ENCODE results near the gene LDB2. TPM values are rescaled to one million over a fixed set of nuclear protein-coding genes. Genes with fewer than 3 reads are reported as not detected.

LDB2 gene
- polyA plus RNA-seq, 3 donors: not detected

- no peak for TF ChIP-seq CTCF (IDR thresholded peaks at IDR 0.05)
- peaks cover 11 to 17% of the 10 kb centered on the region in 2 donors for H3K9me3 ChIP-seq (replicated peaks in 1 of 2; ENCODE audit: control insufficient read depth in 1 of 2, insufficient read depth in 1 of 2, low read length in 2 of 2)
- Mint-ChIP-seq H3K36me3 (no peaks in the 10 kb centered on the region), H3K27me3 (ENCODE audit: low read depth in 3 of 3) (peaks cover 0 to 5% (median 2%) of the 10 kb centered on the region in 3 donors), H3K4me3 (no peak overlapping the region), H3K9me3 (peaks cover 4 to 18% (median 11%) of the 10 kb centered on the region in 7 donors), H3K4me1 (no peaks in the 10 kb centered on the region), H3K27ac (no peak overlapping the region)
- H3K36me3 ChIP-seq (replicated peaks in 1 of 2; ENCODE audit: control insufficient read depth in 1 of 2, insufficient read depth in 2 of 2, low read length in 2 of 2): no peaks in the 10 kb centered on the region
- H3K27me3 ChIP-seq (ENCODE audit: control insufficient read depth in 2 of 2, insufficient read depth in 2 of 2, low read length in 2 of 2): no peaks in the 10 kb centered on the region
- H3K4me2 ChIP-seq (replicated peaks; ENCODE audit: extremely low read depth, low read length, poor library complexity, severe bottlenecking): no peak overlapping the region
- H3K4me3 ChIP-seq (replicated peaks in 1 of 3; ENCODE audit: low read depth in 2 of 3, low read length in 3 of 3): no peak overlapping the region
- no peak overlapping the region for H2AFZ ChIP-seq (ENCODE audit: insufficient read depth, low read depth, low read length, poor library complexity, severe bottlenecking)
- no CpG with 5 or more reads among the region's 2 CpGs for WGBS (ENCODE audit: insufficient coverage)
- H3K27ac ChIP-seq (ENCODE audit: low read depth in 1 of 2, low read length in 2 of 2): no peak overlapping the region
- H3K4me1 ChIP-seq (ENCODE audit: control insufficient read depth in 1 of 2, insufficient read depth in 2 of 2, low read length in 2 of 2): no peaks in the 10 kb centered on the region
- H3K79me2 ChIP-seq (ENCODE audit: insufficient read depth, low read length): no peaks in the 10 kb centered on the region
- H3K9ac ChIP-seq (ENCODE audit: insufficient read depth, low read length, poor library complexity, severe bottlenecking): no peak overlapping the region
- no peaks in the 10 kb centered on the region for H4K20me1 ChIP-seq (ENCODE audit: insufficient read depth, low read length)
- DNase-seq: no peak
- intact Hi-C loops (cut with micrococcal nuclease): no loop called here
These were observed 291.8 kb downstream of the LDB2 start for GRCh38 chr4:16606691-16607090.

GRCh38 chr4:16603178-16603577 is 295.3 kb downstream of the LDB2 start:
- H3K9me3 Mint-ChIP-seq: peaks cover 0 to 5% (median 1%) of the 10 kb centered on the region in 7 donors
- no peak overlapping the region for H3K27ac ChIP-seq (ENCODE audit: low read depth in 1 of 2, low read length in 2 of 2)
- H4K20me1 ChIP-seq (ENCODE audit: insufficient read depth, low read length): no peaks in the 10 kb centered on the region
- TF ChIP-seq CTCF (IDR thresholded peaks at IDR 0.05): no peak
- H3K4me3 ChIP-seq (replicated peaks in 1 of 3; ENCODE audit: low read depth in 2 of 3, low read length in 3 of 3): no peak overlapping the region
- no peaks in the 10 kb centered on the region for H3K79me2 ChIP-seq (ENCODE audit: insufficient read depth, low read length)
- WGBS (ENCODE audit: insufficient coverage): no CpG with 5 or more reads among the region's 4 CpGs
- H3K36me3 ChIP-seq (replicated peaks in 1 of 2; ENCODE audit: control insufficient read depth in 1 of 2, insufficient read depth in 2 of 2, low read length in 2 of 2): no peaks in the 10 kb centered on the region
- intact Hi-C loops (cut with micrococcal nuclease): no loop called here
- H3K4me2 ChIP-seq (replicated peaks; ENCODE audit: extremely low read depth, low read length, poor library complexity, severe bottlenecking): no peak overlapping the region
- H3K4me1 ChIP-seq (ENCODE audit: control insufficient read depth in 1 of 2, insufficient read depth in 2 of 2, low read length in 2 of 2): no peaks in the 10 kb centered on the region
- H3K4me1 Mint-ChIP-seq: no peaks in the 10 kb centered on the region
- H3K27ac Mint-ChIP-seq: no peak overlapping the region
- H3K27me3 ChIP-seq (ENCODE audit: control insufficient read depth in 2 of 2, insufficient read depth in 2 of 2, low read length in 2 of 2): no peaks in the 10 kb centered on the region
- H2AFZ ChIP-seq (ENCODE audit: insufficient read depth, low read depth, low read length, poor library complexity, severe bottlenecking): no peak overlapping the region
- peaks cover 0 to 5% (median 2%) of the 10 kb centered on the region in 3 donors for H3K27me3 Mint-ChIP-seq (ENCODE audit: low read depth in 3 of 3)
- no peak overlapping the region for H3K4me3 Mint-ChIP-seq
- H3K9me3 ChIP-seq (replicated peaks in 1 of 2; ENCODE audit: control insufficient read depth in 1 of 2, insufficient read depth in 1 of 2, low read length in 2 of 2): peaks cover under 1 to 2% of the 10 kb centered on the region in 2 donors
- H3K9ac ChIP-seq (ENCODE audit: insufficient read depth, low read length, poor library complexity, severe bottlenecking): no peak overlapping the region
- no peak for DNase-seq
- no peaks in the 10 kb centered on the region for H3K36me3 Mint-ChIP-seq

Measured in CD14-positive monocyte (primary cell).